GM19438 (cell line): ENCODE results near the gene WFS1.

ENCODE experiments used
- ATAC-seq: cut with Tn5 transposase; IDR thresholded peaks from one replicate; pipeline ENCODE4 v1.9.1; 2021; ENCODE audit warnings: low read depth; ENCODE audit not compliant: unreplicated experiment

WFS1 gene, protein sequence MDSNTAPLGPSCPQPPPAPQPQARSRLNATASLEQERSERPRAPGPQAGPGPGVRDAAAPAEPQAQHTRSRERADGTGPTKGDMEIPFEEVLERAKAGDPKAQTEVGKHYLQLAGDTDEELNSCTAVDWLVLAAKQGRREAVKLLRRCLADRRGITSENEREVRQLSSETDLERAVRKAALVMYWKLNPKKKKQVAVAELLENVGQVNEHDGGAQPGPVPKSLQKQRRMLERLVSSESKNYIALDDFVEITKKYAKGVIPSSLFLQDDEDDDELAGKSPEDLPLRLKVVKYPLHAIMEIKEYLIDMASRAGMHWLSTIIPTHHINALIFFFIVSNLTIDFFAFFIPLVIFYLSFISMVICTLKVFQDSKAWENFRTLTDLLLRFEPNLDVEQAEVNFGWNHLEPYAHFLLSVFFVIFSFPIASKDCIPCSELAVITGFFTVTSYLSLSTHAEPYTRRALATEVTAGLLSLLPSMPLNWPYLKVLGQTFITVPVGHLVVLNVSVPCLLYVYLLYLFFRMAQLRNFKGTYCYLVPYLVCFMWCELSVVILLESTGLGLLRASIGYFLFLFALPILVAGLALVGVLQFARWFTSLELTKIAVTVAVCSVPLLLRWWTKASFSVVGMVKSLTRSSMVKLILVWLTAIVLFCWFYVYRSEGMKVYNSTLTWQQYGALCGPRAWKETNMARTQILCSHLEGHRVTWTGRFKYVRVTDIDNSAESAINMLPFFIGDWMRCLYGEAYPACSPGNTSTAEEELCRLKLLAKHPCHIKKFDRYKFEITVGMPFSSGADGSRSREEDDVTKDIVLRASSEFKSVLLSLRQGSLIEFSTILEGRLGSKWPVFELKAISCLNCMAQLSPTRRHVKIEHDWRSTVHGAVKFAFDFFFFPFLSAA

DNA sequence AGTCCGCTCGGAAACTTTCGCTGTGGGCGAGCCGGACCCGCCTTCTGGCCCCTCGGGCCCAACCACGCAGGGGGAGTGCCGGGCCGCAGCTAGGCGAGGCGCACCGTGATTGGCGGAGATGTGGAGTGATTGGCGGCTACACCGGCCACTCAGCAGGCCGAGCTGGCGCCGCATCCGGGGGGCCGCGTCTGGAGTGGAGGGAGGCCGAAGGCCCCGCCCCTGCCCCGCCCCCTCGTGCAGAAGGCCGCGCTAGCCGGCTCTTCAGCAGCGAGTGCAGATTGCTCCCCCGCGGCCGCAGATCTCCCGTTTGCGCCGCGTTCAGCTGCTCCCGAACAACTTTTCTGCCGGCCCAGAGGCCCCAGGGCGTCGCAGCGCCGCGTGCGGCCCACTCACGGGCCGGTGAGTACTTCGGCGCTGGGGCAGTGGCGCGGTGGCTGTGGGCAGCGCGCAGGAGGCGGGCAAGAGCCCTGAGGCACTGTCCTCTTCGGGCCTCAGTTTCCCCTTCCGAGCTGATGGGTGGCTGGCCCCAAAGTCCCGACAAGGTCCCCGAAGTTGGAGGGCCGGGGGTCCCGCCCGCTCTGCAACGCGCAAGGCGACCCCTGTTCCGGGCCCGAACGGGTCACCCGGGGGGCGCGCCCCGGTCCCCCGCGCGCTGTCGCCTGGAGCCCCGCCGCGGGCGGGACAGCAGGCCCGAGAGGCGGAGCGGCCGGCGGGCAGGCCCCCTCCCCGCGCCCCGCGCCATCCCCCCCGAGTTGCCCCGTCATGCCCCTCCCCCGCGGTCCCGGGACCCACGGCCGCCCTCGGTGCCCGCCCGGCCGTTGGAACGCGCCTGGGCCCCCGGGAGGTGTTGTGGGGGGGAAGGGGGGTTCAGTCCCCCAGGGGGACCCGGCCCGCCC lies at the start of gene WFS1:
TSS of gene WFS1 (plus strand) at position 235 of the 896 bp plus-strand sequence. CDS start 7,606 bp downstream, outside the sequence.
- peak; percentile 100 for ATAC-seq

DNA sequence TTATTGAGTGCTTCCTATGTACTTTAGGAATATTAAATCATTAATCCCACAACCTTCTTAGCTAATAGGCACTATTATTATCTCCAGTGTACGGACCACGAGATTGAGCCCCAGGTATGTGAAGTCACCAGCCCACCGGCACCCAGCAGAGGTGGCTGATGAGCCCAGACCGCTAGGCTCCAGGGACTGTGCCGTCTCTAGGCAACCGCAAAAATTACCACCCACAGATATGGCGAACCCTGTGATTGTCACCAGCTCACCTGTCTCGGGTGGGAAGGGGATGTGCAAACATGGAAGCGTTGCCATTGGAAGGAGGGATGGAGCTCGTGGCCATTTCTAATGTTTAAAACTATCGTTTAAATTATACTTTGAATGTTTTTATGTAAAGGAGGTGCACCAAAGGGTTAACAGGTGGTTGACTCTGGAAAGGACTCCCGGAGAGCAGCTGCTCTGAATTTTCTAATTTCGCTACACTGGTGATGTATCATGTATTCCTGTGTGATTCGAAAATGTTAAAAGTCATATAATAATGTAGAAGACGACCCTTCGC lies 48.3 kb upstream of the WFS1 start:
- no peak for ATAC-seq

DNA sequence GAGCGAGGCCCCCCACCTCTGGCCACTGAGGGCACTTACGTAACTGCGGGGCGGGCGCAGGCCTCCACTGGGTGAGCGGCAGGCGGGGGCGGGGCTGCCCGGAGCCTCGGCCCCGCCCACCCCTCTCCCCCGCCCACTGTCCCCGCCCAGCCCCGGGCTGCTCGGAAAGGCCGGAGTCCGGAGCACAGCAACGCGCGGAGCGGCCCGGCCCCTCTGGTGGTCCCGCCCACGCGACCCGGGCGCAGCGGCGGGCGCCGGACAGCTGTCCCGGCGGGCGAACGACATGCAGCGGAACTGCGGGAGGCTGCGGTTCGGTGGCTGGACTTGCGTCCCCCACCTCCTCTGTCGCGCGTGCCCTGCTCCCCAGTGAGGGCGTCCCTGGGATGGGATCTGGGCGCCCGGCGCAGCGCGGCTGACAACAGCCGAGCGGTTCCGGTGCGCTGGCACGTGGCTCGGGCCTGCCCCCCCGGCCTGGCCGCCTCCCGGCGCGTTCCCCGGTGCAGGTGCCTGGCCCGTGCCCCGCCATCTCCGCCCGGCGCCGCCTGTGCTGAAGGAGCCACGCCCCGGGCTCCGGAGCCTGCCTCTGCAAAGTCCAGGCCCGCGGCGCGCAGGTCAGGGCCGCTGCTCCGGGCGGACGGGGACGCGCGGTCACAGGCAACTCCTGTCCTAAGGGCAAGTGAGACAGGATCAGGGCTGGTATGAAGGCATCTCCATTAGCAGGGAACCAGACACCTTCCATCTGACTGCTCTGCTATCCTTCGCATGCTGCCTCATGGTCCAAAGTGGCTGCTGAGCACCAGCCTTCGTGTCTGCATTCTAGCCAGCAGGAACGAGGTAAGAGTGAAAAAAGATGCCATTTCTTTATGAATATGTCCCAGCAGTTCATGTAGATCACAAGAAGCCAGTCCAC lies 47.5 kb upstream of the WFS1 start:
- ATAC-seq = no peak

DNA sequence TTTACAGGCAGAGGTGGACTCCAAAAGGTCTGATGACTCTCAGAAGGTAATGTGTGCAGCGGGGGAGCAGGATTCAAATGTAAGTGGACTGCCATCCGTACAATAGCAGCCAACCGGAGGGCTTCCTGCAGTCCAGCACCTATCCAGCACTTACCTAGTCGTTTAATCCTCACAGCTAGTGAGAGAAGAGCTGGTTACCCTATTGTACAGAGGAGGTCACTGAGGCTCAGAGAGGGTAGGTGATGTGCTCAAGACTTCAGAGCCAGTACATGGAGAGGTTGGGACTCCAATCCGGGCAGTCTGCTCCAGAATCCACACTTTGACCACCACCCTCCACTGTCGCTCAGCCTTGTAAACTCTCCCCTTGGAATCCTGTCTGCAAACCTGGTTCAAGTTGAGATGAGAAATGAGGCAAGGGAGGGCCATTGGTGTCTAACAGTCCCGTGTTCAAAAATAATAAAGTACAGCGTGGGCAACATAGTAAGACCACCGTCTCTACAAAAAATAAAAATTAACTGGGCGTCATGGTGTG lies 46.8 kb upstream of the WFS1 start:
- no peak for ATAC-seq

DNA sequence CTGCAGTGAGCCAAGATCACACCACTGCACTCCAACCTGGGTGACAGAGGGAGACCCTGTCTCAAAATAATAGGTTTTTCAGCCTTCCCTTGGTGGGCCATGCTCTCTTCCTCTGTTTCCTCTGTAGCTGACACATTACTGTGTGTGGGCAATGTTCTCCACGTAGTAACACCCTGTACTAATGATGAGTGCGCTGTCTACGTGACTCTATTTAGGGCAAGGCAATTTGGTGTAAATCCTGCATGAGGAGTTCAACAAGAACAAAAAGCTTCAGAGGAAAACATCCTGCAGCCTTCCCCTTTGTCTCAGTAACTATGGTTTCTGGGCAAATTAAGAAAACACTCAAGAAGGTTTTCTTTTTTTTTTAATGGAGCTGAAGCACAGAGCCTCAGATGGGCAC lies 44.9 kb upstream of the WFS1 start:
- no peak for ATAC-seq

DNA sequence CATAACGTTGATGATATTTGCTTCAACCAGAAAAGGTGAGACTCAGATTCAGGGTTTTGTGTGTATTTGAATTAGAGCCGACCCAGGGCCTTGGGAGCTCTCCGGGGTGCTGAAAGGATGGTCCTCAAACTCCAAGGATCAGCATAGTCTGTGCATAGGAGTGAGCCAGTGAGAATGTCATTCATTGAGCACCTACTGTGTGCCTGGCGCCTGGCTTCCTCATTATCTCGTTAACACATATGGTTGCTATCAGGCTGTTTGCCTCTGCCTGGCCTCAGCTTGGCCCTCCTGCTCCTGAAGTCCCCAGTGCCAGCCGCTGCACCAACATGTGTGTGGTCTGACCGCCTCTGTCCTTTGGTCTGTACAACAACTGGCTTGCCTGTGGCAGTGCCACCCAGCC lies 44.2 kb upstream of the WFS1 start:
- no peak for ATAC-seq

DNA sequence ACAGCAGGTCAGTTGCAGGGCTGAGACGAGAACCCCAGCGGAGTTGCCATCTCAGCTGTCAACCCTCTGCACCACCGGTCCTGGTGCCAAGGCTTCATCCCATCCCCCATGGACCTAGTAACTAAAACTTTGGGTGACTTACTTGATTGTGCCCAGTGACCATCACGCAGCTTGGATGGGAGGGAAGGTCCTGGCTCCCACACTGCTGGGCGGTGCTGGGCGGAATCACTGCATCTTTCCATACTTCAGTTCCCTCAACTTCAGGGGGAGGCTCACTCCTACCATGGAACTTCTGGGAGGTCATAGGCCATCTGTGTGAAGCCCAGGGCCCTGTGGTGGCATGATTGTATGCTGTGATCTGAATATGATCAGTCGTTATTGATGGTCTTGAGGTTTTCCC lies 43.1 kb upstream of the WFS1 start:
- no peak for ATAC-seq

DNA sequence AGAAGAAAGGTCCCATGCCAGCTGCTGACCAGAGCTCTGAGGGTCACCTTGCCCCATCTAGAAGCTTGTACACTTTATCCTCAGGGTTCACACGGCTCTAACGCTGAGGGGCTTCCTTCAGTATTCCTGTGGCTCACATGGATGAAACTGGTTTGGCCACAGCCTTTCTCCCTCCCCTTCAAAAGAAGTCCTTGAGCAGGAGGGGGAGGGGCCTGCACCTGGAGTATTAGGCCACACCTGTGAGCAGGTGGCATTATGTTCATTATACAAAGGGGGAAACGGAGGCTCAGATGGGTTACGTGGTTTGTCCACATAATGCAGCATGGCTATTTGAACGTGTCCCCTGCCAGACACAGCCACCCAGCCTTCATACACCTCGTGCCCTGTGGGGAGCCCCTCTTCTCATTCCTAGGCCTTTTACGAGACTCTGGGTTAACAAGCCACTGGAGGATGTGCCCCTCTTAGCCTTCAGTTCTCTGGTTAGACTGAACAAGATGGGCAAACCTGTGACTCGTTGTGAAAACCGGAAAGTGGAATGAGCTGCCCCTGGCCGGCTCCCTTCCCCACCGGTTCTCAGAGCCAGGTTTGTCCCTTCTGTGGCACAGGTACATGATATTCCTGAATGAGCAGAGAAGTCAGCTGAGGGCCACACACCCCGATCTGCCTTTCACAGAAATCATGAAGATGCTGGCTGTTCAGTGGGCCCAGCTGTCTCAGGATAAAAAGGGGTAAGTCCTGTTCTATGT lies 42.1 kb upstream of the WFS1 start:
- ATAC-seq = no peak

DNA sequence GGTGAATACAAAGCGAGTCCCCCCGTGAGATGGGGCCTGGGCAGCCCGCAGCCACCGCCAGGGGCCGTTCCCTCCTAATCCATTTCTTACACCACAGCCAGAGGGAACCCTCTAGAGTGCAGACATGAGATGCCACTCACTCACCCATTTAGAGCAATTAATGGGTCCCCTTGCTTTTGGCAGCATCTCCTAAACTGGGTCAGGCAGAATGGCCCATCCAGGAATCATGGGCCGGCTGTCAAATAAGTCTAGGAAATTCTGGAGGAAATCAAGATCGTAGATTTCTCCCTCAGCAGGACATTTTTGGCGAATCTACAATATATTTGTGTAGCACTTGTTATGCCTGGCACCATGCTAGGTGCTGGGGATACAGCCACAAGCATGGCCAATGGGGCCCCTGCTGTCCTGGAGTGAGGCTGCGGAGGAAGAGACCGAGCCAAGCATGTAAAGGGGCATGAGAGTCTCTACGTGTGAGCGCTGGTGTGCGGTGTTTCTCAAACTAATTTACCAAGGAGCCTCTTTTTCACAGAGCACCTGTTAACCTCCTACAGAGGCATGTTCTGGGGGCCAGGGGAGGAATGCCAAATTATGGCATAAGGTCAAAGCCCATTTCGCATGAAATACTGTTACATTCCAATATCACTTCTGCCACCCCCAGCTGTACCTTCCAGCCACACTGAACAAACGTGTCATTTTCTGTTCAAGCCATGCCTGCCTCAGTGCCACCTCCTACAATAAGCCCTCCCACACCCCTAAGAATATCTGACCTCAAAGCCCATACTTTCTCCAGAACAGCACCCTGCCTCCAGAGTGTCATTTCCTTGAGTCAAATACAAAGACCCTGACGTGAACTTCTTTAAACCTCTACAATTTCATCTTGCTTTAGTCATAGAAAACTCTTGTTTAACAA lies 41.2 kb upstream of the WFS1 start:
- no peak for ATAC-seq

DNA sequence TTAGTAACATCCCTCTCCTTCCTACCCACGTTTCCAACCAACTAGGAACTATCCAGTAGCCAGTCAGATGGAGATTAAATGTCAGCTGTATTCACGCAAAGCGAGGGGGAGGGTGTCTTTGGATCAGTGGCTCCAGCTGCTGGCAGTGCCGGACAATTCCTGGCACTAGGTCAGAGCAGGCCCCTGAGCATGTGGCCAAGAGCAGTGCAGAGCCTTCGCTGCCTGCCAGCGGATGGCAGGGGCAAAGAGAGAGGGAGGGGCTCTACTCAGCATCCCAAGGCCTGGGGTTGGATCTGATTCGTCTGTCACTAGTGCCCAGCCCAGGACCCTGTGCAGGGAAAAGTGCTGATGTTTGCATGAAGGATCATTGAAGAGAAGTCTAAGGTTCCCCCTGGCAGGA lies 40.6 kb upstream of the WFS1 start:
- no peak for ATAC-seq

DNA sequence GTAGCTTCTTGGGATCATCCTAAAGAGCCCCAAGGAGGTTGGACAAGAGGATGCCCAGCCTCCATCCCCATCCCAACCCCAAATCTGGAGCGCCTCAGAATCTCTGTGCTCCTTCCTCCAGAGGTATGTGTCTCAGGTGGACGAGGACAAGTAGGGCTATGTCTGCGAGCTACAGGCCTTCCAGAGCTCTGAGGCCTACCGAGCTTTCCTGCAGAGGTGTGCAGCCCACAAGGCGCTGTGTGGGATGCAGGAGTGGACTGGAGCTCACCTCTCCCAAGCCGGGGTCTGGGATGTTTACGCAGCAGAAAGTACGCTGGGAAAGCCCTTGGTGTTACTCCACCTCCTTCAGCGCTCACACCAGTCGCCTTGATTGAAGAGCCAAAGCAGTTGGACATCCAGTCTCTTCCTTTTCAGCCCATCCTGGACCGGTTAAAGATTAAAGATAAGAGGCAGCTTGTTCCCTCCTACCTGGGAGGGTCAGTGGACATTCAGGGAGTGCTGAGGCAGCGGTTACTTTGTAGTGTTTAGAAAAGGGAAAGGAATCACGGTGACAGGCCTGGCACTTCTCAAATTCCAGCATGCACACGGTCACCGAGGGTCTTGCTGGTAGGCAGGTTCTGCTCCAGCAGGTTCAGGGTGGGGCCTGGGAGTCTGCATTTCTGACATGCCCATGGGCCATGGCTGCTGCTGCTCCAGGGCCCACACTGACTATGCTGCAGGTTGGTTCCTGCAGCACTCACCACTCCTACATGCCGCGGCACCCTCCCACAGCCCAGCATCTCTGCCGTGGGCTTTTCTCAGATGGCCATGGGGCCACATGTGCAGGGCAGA lies 39.8 kb upstream of the WFS1 start:
- ATAC-seq = no peak

DNA sequence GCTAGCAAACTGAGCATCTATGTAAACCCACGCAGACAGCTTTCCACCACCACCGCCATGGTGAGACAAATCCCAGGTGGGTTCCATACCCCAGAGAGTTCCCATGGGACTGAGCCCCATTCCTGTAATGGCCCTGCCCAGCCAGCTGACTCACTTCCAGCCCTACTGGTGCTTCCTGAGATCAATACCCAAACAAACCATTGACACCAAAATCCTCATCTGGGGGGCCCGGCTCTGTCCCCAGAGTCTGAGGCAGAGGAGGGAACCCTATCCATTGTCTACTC lies 39.2 kb upstream of the WFS1 start:
- no peak for ATAC-seq

DNA sequence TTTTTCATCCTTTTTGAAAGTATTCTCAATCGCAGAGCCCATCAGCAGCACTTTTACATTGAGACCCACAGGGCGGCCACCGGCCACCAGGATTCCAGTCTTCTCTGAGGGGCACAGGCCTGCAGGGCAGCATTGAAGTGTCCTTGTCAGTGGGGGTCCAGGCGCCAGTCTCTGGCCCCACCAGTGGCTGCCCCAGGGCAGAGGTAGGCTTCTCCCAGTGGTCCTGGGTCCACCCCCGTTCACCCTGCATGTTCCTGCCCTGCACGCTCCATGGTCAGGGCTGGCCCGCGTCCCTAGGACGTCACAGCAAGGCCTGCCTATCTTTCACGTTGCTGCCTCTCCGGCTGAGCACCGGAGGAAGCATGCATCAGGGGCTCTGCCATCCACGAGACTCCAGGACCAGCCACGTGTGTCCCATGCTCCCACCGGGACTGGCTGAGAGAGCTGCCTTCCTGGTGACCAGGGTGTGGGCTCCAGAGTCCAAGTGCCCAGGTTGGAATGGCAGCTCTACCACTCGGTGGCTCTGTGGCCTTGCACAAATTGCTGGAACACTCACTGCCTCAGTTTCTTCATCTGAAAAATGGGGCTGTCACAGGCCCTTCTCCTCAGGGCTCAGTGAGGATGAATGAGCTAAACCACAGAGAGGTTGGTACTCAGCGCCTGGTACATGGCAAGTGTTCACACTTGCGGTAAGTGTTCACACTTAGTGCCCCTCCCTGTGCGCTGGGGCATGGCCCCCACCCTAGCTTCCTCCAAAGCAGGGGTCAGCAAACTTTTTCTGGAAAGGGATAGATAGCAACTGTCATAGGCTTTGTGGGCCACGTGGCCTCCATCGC lies 38.6 kb upstream of the WFS1 start:
- no peak for ATAC-seq

DNA sequence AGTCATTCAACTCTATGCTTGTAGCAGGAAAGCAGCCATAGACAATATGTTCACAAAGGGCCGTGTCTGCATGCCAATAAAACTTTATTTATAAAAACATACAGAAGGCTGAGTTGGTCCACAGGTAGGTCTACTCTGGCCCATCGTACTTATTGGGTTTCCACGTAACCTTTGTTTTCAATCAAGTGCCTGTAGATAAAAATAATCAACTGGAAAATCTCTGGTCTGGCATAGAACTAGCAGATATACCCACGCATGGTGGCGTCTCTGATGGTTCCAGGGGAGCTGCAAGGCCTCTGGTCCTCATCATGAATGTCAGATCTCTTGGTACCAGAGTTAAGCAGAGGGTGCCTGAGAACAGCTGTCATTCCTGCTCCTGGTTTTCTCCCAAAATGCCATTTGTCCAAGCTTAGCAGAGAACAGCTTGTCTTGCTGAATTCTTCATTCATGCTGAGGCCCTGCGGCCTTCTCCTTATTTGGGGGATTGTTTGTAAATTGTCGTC lies 37.9 kb upstream of the WFS1 start:
- no peak for ATAC-seq

DNA sequence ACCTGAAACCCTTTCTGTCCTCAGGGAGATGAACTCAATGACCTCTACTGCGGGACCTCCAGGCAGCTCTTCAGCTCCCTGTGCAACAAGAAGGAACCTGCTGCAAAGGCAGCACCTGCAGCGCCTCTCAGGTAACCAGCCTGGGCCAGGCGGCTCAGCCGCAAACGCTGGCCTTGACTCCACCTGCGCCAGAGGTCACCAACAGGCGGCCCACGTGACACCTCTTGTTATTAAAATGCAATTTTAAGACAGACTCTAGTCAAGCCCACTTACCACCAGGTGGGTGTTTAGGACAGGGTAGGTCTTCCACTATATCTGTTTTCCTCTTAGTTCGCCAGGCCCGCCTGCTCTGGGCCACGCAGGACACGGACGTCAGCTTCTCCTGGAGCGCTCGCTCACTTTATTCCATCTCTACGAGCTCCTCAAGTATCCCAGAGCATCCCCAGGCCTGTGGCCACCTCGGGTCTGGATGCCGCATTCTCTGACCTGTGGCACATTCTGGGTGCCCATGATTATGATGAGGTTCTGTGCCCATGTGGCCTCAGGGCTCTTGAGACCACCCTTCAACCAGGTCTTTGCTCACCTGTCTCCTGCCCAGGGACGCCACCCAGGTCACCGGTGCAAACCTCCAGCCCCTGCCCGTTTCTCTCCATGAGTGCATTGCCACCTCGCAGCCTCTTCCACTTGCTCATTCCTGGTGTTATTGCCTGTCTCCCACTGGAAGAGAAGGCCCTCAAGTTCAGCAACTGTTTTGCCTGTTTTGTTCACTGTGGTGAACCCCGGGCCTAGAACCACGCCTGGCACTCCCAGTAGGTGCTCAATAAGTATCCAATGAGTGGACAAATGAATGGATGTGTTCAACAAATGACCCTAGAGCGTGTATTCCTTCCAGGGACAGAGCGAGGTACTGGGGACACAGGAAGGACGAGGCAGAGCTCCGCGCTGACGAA lies 36.5 kb upstream of the WFS1 start:
- no peak for ATAC-seq
